ENCODE data around the gene GLCCI1.

The GLCCI1 gene

DNA sequence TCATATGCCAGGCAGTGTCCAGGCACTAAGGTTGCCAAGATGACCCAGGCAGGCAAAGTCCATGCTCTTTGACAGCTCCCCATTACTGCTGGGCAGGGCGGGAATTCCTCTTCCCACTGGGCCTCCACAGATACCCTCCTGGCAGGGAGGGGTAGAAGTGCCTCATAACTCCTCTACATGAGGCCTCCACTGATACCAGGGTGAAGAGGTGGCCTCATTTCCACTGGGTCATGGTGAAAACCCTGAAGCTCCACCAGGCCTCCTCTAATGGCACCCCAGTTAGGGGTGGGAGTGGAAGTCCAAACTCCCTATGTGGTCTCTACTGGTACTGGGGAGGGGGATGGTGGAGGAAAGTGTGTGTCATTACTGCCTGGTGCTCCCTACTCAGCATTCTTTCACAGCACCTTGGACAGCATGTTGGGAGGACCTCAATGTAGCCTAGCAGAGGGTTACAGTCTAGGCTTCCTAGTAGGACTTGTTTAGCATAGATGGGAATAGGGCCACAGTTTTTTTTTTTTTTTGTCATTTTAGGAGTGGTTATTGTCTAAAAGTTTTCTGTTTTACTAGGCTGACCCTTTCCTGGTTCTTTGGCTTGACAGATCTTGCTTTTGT lies 34.6 kb upstream of the GLCCI1 start:
- 85 to 93% methylated on average over 1 of the region's 1 CpG for WGBS, 2 experiments
- no peaks in the 10 kb centered on the region for H3K9me3 ChIP-seq (ENCODE audit: control insufficient read depth, low read length)
- no peaks in the 10 kb centered on the region for H3K27me3 ChIP-seq (ENCODE audit: control insufficient read depth, insufficient read depth, low read length, poor library complexity, severe bottlenecking)
- peaks cover 6% of the 10 kb centered on the region for H3K4me1 ChIP-seq (ENCODE audit: control insufficient read depth, insufficient read depth, low read length)
- H3K27ac ChIP-seq (ENCODE audit: insufficient read depth, low read depth, low read length, poor library complexity, severe bottlenecking) = no peak overlapping the region
- no peak overlapping the region for H3K4me3 ChIP-seq (ENCODE audit: insufficient read depth, low read depth, low read length)
- no peaks in the 10 kb centered on the region for H3K36me3 ChIP-seq (ENCODE audit: control insufficient read depth, insufficient read depth, low read length)

DNA sequence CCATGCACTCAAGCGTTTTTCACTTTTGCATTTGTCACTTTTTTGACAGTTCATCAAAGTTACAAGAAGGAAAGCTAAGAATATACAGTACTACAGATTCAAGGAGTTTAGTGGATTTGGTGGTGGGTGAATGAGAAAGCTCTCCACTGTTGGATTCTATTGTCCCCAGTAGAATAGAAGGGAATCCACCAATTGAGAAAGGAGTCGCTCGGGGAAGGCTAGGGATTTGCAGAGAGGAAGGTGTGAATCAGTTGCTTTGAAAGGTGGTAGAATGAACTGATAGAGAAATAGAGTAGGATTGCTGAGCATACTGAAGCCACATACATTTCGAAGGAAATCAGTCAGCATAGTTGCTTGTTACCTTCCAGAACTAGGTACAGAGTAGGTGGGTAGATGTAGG lies 33.7 kb upstream of the GLCCI1 start:
- Histone ChIP-seq H3K9me3 (ENCODE audit: control insufficient read depth, low read length) (no peaks in the 10 kb centered on the region), H3K27me3 (ENCODE audit: control insufficient read depth, insufficient read depth, low read length, poor library complexity, severe bottlenecking) (no peaks in the 10 kb centered on the region), H3K27ac (ENCODE audit: insufficient read depth, low read depth, low read length, poor library complexity, severe bottlenecking) (no peak overlapping the region), H3K36me3 (ENCODE audit: control insufficient read depth, insufficient read depth, low read length) (no peaks in the 10 kb centered on the region), H3K4me1 (ENCODE audit: control insufficient read depth, insufficient read depth, low read length) (peaks cover 6% of the 10 kb centered on the region), H3K4me3 (ENCODE audit: insufficient read depth, low read depth, low read length) (no peak overlapping the region)
- WGBS, 2 experiments = 66 to 67% methylated on average over 4 of the region's 4 CpGs

DNA sequence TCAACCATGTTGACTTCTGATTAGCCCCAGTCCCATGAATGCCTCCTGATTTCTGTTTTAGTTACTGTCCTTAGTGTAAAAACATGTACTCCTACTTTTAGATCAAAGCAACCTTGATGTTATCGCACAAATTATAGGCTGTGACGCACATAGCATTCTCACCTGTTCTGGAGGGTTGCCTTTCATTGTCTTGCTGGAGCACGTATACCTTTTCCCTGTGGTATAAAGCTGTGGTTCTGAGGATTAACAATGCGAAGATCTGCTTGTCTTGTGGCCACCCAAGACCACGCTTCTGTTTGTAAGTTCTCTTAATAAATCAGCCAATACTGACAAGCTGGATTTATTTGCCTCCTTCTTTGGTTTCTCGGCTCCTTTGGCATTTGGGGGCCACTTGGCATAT lies 30.1 kb upstream of the GLCCI1 start:
- Histone ChIP-seq H3K27me3 (ENCODE audit: control insufficient read depth, insufficient read depth, low read length, poor library complexity, severe bottlenecking) (no peaks in the 10 kb centered on the region), H3K9me3 (ENCODE audit: control insufficient read depth, low read length) (no peaks in the 10 kb centered on the region), H3K27ac (ENCODE audit: insufficient read depth, low read depth, low read length, poor library complexity, severe bottlenecking) (no peak overlapping the region), H3K36me3 (ENCODE audit: control insufficient read depth, insufficient read depth, low read length) (no peaks in the 10 kb centered on the region), H3K4me1 (ENCODE audit: control insufficient read depth, insufficient read depth, low read length) (peaks cover 6% of the 10 kb centered on the region), H3K4me3 (ENCODE audit: insufficient read depth, low read depth, low read length) (no peak overlapping the region)
- 86 to 89% methylated on average over 6 of the region's 6 CpGs for WGBS, 2 experiments

DNA sequence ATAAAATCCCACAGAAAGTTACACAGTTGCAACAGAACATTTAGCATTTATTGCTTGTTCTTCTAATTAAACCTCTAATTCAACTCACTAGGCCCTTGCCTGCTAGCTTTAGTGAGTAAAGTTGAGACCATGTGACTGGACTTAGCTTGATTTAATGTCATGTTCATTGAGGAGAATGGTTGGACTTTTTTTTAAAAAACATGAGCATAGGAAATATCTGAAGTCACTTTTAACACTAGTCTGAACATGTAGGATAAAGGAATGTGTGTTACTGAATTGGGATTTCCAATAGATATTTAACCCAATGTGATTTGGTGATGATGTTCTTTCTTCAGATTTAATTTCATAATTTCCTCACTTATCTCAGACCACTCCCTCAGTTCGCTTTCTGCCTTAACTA lies 24.6 kb upstream of the GLCCI1 start:
- Histone ChIP-seq H3K9me3 (ENCODE audit: control insufficient read depth, low read length) (no peaks in the 10 kb centered on the region), H3K27me3 (ENCODE audit: control insufficient read depth, insufficient read depth, low read length, poor library complexity, severe bottlenecking) (no peaks in the 10 kb centered on the region), H3K4me1 (ENCODE audit: control insufficient read depth, insufficient read depth, low read length) (no peaks in the 10 kb centered on the region), H3K4me3 (ENCODE audit: insufficient read depth, low read depth, low read length) (no peak overlapping the region), H3K27ac (ENCODE audit: insufficient read depth, low read depth, low read length, poor library complexity, severe bottlenecking) (no peak overlapping the region), H3K36me3 (ENCODE audit: control insufficient read depth, insufficient read depth, low read length) (no peaks in the 10 kb centered on the region)
- 92 to 94% methylated on average over 1 of the region's 1 CpG for WGBS, 2 experiments

DNA sequence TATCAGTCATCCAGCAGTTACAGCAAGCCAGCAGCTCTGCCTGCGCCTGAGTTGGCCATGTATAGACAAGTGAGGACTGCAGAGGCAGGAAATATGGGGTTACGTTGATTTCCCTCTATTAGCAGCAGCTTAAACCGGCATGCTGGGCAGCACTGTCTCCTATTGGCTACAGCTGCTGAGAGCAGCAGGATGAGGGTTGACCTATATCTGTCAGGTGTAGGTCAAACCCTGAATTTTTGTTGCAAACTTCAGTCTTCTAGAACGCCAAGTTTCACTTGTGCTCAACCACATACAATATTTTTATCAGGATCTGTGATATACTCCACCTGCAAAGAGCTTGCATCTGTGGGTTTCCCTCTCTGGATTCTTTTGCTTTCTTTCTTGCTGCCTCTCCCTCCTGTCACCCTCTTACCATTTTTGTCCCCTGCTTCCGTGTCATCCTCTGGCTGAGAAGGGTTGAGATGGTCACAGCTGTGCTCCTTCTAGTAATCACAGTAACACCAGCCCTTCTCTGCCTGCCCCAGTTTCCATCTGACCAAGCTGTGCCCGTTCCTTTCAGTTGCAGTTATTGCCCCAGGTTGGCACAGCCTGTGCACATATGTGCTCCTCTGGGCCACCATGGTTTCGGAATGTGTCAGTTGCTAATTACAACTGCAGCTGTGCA lies 23.8 kb upstream of the GLCCI1 start:
- Histone ChIP-seq H3K36me3 (ENCODE audit: control insufficient read depth, insufficient read depth, low read length) (no peaks in the 10 kb centered on the region), H3K9me3 (ENCODE audit: control insufficient read depth, low read length) (no peaks in the 10 kb centered on the region), H3K27me3 (ENCODE audit: control insufficient read depth, insufficient read depth, low read length, poor library complexity, severe bottlenecking) (no peaks in the 10 kb centered on the region), H3K4me3 (ENCODE audit: insufficient read depth, low read depth, low read length) (no peak overlapping the region), H3K27ac (ENCODE audit: insufficient read depth, low read depth, low read length, poor library complexity, severe bottlenecking) (no peak overlapping the region), H3K4me1 (ENCODE audit: control insufficient read depth, insufficient read depth, low read length) (no peaks in the 10 kb centered on the region)
- WGBS, 2 experiments = 79 to 81% methylated on average over 7 of the region's 7 CpGs

DNA sequence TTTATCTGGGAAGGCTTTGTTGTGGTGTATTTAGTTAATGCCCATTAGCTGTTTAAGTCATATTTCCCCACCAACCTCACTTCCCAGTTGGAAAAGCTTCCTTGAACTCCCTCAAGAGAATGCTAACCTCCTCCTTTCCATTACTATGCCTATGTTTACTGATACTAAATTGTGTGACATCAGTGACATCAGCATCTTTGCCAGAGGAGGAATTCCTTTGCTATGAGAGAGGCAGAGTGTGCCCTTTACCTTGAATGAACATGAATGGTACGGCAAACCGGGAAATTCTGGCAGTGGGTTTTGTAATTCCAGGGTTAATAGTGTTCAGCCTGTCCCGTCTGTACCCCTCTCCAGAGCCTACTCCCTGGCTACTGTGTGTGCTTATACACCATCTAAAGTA lies 22.1 kb upstream of the GLCCI1 start:
- Histone ChIP-seq H3K27ac (ENCODE audit: insufficient read depth, low read depth, low read length, poor library complexity, severe bottlenecking) (no peak overlapping the region), H3K9me3 (ENCODE audit: control insufficient read depth, low read length) (no peaks in the 10 kb centered on the region), H3K4me3 (ENCODE audit: insufficient read depth, low read depth, low read length) (no peak overlapping the region), H3K36me3 (ENCODE audit: control insufficient read depth, insufficient read depth, low read length) (no peaks in the 10 kb centered on the region), H3K27me3 (ENCODE audit: control insufficient read depth, insufficient read depth, low read length, poor library complexity, severe bottlenecking) (no peaks in the 10 kb centered on the region), H3K4me1 (ENCODE audit: control insufficient read depth, insufficient read depth, low read length) (no peaks in the 10 kb centered on the region)
- 94 to 95% methylated on average over 3 of the region's 3 CpGs for WGBS, 2 experiments

DNA sequence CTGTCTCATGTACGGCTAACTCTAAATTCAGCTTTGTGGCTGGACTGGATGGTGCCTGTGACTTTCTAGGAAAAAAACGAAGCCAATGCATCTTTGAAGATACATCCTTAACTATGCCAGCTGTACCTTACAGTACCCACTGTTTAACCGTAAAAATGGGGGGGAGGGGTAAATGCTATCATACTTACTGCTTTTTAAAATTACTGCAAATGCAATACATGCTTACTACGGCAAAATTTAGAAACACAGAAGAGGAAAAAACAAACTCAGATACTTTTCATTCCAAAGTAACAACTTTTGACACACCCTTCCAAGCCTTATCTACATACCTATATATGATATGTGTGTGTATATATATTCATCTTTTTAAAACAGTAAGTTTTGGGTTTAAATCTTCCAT lies 20.4 kb upstream of the GLCCI1 start:
- Histone ChIP-seq H3K4me1 (ENCODE audit: control insufficient read depth, insufficient read depth, low read length) (no peaks in the 10 kb centered on the region), H3K27me3 (ENCODE audit: control insufficient read depth, insufficient read depth, low read length, poor library complexity, severe bottlenecking) (no peaks in the 10 kb centered on the region), H3K9me3 (ENCODE audit: control insufficient read depth, low read length) (no peaks in the 10 kb centered on the region), H3K27ac (ENCODE audit: insufficient read depth, low read depth, low read length, poor library complexity, severe bottlenecking) (no peak overlapping the region), H3K4me3 (ENCODE audit: insufficient read depth, low read depth, low read length) (no peak overlapping the region), H3K36me3 (ENCODE audit: control insufficient read depth, insufficient read depth, low read length) (no peaks in the 10 kb centered on the region)
- WGBS, 2 experiments = 72 to 88% methylated on average over 3 to 4 of the region's 4 CpGs

DNA sequence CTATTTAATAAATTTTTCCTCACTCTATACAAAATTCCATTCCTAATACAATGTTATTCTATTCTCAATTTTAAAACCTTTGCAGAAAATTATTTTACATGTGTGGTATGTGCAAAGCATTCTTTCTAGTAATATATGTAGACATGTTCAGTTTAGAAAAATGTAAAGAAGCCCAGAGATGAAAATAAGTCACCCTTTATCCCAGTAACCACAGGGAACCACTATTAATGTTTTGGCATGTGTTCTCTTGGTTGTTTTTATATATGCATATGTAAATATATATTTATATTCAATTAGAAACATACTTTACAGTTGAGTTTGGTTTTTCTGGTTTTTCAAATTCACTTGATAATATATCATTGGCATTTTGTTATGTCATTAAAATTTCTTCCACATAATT lies 14.8 kb upstream of the GLCCI1 start:
- no peaks in the 10 kb centered on the region for H3K4me1 ChIP-seq (ENCODE audit: control insufficient read depth, insufficient read depth, low read length)
- H3K4me3 ChIP-seq (ENCODE audit: insufficient read depth, low read depth, low read length) = no peak overlapping the region
- no peak overlapping the region for H3K27ac ChIP-seq (ENCODE audit: insufficient read depth, low read depth, low read length, poor library complexity, severe bottlenecking)
- no peaks in the 10 kb centered on the region for H3K36me3 ChIP-seq (ENCODE audit: control insufficient read depth, insufficient read depth, low read length)
- no peaks in the 10 kb centered on the region for H3K9me3 ChIP-seq (ENCODE audit: control insufficient read depth, low read length)
- H3K27me3 ChIP-seq (ENCODE audit: control insufficient read depth, insufficient read depth, low read length, poor library complexity, severe bottlenecking) = no peaks in the 10 kb centered on the region

DNA sequence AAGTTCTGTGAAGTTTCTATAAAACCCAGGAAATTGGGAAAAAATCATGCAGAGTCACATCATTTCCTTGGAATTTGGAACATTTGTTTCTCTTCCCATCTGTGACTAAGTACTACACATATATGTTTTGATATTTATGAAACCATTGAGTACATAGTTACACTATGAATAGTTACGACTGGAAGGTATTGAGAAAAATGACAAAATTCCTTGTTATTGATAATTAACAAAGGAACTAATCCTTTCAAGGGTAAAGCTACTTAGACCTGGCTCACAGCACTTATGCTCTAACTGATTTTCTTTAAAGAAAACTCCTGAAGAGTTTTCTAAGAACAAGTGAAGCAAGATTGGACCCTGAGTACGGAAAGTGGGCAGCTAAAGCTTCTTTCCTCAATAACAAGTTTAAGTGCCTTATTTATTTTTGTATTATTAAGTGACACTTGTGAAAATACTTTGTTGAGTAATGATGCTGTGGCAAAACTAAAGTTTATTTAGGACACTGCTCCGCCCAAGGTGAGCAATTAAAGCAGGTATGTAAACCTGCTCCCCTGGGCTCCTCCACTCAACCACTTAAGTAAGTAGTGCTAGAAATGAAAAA lies 12.0 kb upstream of the GLCCI1 start:
- H3K4me3 ChIP-seq (ENCODE audit: insufficient read depth, low read depth, low read length) = no peak overlapping the region
- 83 to 97% methylated on average over 2 to 3 of the region's 3 CpGs for WGBS, 2 experiments
- no peaks in the 10 kb centered on the region for H3K36me3 ChIP-seq (ENCODE audit: control insufficient read depth, insufficient read depth, low read length)
- H3K27me3 ChIP-seq (ENCODE audit: control insufficient read depth, insufficient read depth, low read length, poor library complexity, severe bottlenecking) = no peaks in the 10 kb centered on the region
- H3K4me1 ChIP-seq (ENCODE audit: control insufficient read depth, insufficient read depth, low read length) = no peaks in the 10 kb centered on the region
- no peak overlapping the region for H3K27ac ChIP-seq (ENCODE audit: insufficient read depth, low read depth, low read length, poor library complexity, severe bottlenecking)
- H3K9me3 ChIP-seq (ENCODE audit: control insufficient read depth, low read length) = no peaks in the 10 kb centered on the region

DNA sequence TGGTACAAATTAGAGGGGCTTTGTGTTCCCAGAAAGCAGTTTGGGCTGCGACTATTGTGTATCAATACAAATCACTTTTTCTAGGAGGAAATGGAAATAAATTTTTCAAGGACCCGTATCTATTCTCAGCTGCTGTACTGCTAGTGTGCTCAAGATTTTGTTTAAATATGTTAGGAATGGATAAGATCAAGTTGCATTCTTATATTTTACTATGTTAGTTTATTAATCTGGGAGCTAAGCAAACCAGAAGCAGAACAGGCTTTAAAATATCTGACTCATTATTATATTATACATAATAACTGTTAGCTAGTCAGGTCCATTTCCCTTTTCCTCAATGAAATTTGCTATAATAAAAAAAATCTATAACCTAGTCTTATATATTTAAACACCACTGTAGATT lies 11.1 kb upstream of the GLCCI1 start:
- H3K27me3 ChIP-seq (ENCODE audit: control insufficient read depth, insufficient read depth, low read length, poor library complexity, severe bottlenecking) = no peaks in the 10 kb centered on the region
- H3K4me3 ChIP-seq (ENCODE audit: insufficient read depth, low read depth, low read length) = no peak overlapping the region

More for the DNA sequence above, 11.1 kb upstream of the GLCCI1 start:
- WGBS, 2 experiments = 87 to 88% methylated on average over 2 of the region's 2 CpGs
- Histone ChIP-seq H3K27ac (ENCODE audit: insufficient read depth, low read depth, low read length, poor library complexity, severe bottlenecking) (no peak overlapping the region), H3K4me1 (ENCODE audit: control insufficient read depth, insufficient read depth, low read length) (no peaks in the 10 kb centered on the region), H3K9me3 (ENCODE audit: control insufficient read depth, low read length) (no peaks in the 10 kb centered on the region), H3K36me3 (ENCODE audit: control insufficient read depth, insufficient read depth, low read length) (no peaks in the 10 kb centered on the region)

Measured in ectodermal cell (in vitro differentiated cells).